HT1080 (cell line): ENCODE data around the gene LMBRD2. TPM values are rescaled to one million over a fixed set of nuclear protein-coding genes. Genes with fewer than 3 reads are reported as not detected.
"Not testable (repeated sequence)": the region's sequence is repeated elsewhere in the genome, so short reads cannot be mapped to it uniquely, and the experiment has no call there.

Source experiments
- DNase-seq: peaks from one replicate; pipeline ENCODE4 v3.0.0-alpha.2; 2015; ENCODE audit warnings: low read depth
- total RNA-seq: library from RNA; depleted of rRNA; stranded (reverse); fragments of >200 nt; shearing (Covaris generic); gene quantifications from 2 replicates; pipeline ENCODE4 v1.2.3, GENCODE V29; 2014

LMBRD2 gene
- total RNA-seq, 1 experiment from 2014 or later, result 8.0 TPM

DNA sequence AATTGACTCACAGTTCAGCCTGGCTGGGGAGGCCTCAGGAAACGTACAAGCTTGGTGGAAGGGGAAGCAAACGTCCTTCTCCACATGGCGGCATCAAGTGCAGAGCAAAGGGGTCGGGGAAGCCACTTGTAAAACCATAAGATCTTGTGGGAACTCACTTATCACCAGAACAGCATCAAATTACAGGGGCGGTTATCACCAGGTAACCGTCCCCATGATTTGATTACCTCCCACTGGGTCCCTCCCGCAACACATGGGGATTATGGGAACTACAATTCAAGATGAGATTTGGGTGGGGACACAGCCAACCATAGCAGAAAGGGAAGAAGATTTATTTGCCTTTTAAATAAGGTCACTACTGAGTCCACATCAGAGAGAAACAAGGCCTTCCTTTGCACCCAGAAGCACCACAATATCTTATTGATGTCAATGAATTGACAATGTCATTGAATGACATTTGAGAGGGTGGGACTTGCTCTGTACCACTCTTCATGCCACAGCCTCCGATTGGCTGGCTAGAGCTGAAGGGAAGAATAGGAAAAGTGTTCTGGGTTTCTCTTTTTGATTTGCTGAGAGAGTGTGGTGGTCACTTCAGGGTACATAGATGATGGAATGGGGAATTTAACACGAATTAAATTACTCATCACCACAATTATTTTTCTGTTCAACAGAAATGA lies 11.3 kb upstream of the LMBRD2 start:
- DNase-seq, result no peak

DNA sequence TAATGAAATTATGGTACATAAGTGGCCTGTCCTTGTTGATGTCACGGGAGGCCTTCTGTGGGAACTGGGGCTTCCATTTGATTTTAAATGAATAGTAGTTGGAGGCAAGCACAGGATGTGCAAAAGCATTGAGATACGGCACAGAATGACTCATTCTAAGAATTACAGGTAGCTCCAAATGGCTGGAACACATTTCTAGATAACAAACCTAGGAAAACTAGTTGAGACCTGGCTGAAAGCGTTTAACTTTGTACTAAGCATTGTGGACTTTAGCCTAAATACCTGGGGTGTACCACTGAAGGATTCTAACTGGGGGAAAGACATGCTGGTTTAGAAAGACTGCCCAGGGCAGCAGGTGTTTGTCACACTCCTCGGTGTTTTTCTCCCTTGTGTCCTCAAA lies 9.7 kb upstream of the LMBRD2 start:
- no peak for DNase-seq

DNA sequence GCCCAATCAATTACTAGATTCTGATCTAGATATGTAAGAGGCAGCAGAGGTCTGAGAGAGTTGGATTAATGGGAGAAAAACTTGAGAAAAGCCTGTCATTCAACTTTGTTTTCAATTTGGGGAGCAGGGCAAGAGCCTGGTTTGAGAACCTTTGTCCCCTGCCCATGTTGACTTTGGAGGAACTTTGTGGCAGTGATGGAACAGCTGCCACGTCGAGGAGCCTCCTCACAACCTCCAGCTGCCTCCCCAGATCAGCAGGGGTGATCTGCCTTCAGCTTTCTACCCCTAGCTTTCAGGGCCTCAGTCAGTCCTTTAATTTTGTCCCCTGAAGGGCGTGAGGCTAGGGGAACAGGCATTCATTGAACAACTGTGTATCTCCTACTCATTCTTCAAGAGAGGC lies 8.9 kb upstream of the LMBRD2 start:
- no peak for DNase-seq

GRCh38 chr5:36158144-36158543 lies 6.5 kb upstream of the LMBRD2 start:
- no peak for DNase-seq

DNA sequence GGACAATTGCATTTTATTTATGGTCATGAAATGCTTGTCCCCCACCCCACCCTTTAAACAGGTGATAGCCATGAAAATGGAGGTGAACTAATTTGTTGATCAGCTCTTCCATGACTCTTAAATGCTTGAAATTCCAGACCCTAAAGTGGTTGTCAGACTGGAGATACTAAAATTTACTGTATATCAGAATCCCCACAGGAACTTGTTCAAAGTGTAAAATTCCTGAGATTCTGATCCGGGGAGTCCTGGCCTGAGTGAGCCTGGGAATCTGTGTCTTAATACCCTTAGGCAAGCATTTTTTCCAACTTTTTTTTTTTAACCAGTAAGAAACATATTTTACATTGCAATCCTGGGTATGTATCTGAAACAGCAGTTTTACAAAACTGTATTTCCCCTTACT lies 4.9 kb upstream of the LMBRD2 start:
- no peak for DNase-seq

DNA sequence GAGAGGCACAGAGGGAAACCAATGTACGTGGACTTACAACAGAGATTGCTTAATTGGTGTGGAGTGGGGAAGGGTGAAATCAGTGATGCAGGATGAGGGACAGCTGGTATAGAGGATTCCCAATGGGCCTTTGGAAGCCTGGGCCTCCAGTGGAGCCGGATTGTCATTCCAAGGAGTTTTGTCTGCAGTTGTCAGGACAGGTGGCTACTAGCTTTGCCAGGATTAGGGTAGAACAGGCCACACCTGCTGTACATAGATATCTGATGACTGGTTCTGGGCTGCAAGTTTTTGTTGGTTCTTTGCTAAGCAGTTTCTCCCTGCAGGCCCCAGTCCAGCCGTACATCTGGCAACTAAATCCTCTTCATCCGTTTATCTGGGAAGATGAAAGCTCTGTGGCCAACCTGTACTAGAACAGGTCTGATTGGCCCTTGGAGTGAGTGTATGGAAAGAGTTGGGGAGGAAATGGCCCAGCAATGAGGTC lies 4.5 kb upstream of the LMBRD2 start:
- DNase-seq, result no peak

- DNase-seq, result no peak
Measured at GRCh38 chr5:36155291-36155690, 3.6 kb upstream of the LMBRD2 start.

DNA sequence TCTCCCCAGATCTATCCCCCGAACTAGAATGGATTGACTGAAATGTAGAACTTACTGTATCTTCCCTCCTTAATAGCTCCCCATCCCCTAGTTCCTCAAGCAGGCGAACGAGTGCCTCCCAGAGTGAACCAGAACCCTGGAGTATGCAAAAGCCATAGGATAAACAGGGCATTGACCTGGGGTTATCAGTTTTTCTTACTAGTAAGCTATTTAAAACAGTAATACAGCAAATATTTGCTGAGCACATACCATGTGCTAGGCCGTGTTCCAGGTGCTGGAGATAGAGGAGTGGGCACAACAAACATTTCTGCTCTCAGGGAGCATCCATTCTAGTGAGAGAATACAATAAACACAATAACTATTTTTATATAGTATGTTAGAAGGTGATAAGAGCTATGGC lies 2.0 kb upstream of the LMBRD2 start:
- no peak for DNase-seq

DNA sequence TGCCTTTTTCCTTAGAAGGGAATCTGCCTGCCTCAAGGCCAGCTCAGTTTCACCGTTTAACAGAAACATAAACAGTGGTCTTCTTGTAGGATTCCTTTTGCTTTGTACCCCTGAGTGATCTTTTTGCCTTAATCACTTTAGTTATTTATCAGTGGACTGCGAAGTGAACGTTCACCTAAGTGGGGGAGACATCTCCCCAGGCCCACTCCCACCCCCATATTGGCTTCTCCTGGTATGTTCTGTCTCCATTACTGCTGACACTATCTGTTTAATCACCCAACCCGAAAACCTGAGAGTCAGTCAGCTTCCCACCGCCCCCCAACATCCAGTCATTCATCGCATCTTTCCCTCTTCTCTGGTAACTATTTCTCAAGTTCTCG lies 1.6 kb upstream of the LMBRD2 start:
- DNase-seq, result no peak

GRCh38 chr5:36152324-36153297 lies 924 bp upstream of the LMBRD2 start:
- peak; percentile 13 for DNase-seq

DNA sequence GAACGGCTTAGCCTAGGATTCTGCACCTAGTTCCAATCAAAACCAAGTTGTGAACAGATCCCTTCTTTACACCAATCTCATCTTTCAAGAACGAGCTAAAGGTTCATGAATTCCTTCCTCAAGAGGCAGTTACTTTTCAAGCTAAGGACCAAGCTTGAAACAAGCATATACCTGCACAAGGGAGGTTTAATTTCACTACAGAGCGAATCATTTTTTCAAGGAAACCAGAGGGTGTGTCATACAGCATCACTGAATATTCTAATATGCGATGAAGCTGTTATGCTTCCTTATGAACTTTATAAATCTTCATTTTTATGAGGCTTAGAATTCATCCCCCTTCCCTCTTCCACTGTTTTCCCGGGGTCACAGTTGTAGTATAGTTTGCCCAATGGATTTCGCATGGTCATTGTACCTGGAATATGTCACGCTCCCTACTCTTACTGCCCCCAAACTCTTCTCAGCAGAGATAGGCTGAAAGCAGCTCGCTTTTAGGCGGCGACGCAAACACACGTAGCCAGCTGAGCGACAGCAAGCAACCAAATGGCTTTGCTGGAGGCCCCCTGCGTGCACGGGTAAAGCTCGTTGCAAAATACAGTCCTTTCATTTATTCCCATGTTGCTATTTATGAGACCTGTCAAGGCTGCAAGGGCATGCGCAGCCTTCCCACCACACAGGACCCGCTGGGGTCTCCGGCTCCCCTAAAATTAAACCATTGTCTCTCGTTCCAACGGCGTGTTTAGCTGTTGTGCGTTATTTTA lies 832 bp downstream of the LMBRD2 start:
- peak; percentile 47 for DNase-seq

- no peak for DNase-seq
Measured at GRCh38 chr5:36147681-36148080, 4.0 kb downstream of the LMBRD2 start.

DNA sequence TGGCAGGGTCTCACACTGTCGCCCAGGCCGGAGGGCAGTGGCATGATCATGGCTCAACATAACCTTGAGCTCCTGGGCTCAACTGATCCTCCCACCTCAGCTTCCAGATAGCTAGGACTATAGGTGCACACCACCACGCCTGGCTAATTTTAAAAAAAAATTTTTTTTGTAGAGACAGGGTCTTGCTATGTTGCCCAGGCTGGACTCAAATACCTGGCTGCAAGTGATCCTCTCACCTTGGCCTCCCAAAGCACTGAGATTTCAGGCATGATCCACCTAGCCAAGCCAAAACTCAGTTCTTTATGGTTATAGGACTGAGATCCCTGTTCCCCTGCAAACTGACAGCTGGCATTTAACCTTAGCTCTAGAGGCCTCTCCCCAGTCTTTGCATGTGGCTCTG lies 5.3 kb downstream of the LMBRD2 start:
- no peak for DNase-seq

- no peak for DNase-seq
Measured at GRCh38 chr5:36145311-36145710, 6.4 kb downstream of the LMBRD2 start.

DNA sequence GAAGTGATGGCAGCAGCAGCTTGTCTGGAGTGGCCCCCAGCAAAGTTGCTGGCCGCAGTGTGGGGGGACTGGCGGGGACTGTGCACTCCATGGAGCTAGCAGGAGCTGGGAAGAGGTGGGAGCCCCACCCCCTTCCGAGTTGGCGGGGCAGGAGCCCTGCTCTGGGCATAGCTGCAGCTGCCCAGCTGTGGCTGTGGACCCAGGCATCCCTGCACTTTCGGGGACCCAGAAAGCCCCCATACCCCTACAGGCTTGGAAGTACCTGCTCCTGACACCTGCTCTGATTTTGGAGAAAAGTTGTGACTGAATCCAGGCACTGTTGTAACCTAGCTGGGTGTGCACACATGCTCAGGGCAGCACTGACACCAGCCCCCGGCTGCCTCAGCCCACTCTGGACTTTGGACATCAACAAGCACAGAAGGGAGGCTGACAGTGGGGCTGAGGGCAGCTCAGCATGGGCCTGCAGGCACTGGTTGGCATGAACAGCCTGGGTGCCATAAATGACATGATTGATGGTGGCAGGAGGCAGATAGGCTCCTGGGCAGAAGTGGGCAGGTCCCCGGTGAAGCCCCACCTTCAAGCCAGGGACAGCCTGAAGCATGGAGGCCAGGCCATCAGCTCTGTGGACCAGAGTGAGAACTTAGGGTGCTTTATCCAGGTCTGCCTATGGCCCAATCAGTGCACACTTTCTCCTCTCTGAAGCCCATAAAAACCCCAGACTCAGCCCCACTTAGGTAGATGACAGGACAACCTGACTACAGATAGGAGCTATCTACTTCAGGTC lies 12.6 kb downstream of the LMBRD2 start:
- DNase-seq, result no peak

GRCh38 chr5:36136581-36136980 lies 15.1 kb downstream of the LMBRD2 start:
- no peak for DNase-seq

DNA sequence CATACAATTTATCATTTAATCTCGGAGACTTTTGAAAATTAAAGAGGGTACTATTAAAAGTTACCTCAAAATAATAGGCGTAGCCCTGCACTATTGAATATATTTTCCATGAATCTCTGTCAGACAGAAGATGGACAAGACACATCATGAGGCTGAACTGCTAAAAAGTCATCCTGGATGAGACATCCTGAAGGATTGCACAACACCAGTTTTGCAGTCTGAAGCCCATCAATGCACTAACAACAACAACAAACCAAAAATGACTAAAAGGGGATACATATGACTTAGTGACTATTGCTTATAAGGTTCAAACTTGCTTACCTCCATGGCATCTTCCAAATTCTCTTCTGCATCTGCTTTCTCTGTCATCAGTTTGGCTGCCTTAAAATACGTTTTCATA lies 15.7 kb downstream of the LMBRD2 start:
- DNase-seq, result no peak

GRCh38 chr5:36133009-36133408 lies 18.7 kb downstream of the LMBRD2 start:
- DNase-seq, result not testable (repeated sequence)

DNA sequence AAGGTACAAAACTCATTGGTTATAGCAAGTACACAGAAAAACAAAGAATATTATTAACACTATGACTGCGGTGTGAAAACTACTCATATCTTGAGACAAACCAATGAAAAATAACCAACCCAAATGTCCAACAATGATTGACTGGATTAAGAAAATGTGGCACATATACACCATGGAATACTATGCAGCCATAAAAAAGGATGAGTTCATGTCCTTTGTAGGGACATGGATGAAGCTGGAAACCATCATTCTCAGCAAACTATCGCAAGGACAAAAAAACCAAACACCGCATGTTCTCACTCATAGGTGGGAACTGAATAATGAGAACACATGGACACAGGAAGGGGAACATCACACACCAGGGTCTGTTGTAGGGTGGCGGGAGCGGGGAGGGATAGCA lies 22.0 kb downstream of the LMBRD2 start:
- DNase-seq, result not testable (repeated sequence)

DNA sequence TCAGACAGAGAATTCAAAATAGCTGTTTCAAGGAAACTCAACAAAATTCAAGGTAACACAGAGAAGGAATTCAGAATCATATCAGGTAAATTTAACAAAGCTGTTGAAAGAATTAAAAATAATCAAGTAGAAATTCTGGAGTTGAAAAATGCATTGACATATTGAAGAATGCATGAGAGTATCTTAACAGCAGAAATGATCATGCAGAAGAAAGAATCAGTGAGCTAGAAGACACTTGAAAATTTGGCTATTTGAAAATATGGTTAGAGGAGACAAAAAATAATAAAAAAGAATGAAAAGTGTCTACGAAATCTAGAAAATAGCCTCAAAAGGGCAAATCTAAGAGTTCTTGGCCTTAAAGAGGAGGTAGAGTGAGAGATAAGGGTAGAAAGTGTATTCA lies 22.9 kb downstream of the LMBRD2 start:
- no peak for DNase-seq

DNA sequence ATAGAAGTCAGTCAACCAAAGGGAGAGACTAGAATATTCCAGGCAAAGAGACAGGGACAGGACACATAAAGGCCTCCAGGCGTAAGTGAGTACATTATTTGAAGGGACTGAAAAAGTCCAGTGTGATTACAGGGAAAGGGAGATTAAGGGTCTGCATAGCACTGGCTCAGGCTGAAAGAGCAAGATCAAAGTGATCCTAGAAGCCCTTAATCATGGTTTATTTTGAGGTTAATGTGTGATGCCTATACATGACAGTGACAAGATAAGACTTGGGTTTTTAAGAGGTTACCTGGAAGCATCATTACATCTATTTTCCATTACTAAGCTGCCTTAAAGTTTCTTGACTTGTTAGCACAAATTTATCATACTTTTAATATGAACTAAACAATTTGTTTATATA lies 25.8 kb downstream of the LMBRD2 start:
- no peak for DNase-seq
